AG20443 (cell line): ENCODE results near the gene WDR5.
"Not testable (repeated sequence)": the region's sequence is repeated elsewhere in the genome, so short reads cannot be mapped to it uniquely, and the experiment has no call there.

Source experiments
- DNase-seq: peaks from one replicate; pipeline ENCODE4 v3.0.0; 2012; ENCODE audit warnings: low spot score, mixed read lengths

Gene WDR5

DNA sequence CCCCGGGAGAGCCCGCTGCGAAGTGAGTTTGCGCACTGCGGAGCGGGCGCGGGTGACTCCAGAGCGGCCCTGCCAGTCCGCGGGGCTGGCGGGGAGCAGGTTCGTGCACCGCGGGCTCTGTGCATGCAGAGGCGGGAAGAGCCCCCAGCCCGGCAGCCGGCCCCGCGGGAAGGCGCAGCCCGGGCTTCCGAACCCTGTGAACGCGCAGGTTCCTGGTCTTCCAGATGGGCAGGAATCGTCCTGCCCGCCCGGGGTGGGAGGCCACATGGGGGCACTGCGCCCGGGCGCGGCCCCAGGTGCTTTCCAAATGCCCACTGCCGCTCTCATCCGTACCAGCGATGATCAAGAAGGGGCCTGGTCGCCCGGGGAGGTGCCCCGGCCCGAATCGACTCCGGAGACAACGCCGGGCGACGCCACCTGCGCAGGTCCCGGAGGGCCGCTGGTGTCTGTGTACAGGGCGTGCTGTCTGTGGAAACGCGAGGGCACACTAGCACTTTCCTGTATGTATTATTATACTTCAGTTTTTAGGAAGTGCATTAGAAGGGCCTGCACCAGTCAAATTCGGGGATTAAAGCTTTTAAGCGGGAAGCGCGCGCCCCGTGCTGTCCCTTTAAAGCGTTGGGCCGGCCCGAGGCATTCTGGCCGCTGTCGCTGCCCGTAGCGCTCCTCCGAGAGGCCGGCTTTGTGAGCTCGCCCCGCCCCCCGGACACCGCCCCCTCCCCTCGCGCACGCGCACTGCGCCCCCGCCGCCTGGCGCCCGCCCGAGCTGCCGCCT, at the start of gene WDR5:
WDR5 (plus strand) TSS at position 740 of the 775 bp plus-strand sequence. CDS start 3,796 bp downstream, outside the sequence.
- peak; percentile 100 for DNase-seq

- DNase-seq: no peak
Measured at GRCh38 chr9:134088063-134088725, 47.7 kb upstream of the WDR5 start.

GRCh38 chr9:134089972-134090371, 45.9 kb upstream of the WDR5 start:
- DNase-seq: no peak

DNA sequence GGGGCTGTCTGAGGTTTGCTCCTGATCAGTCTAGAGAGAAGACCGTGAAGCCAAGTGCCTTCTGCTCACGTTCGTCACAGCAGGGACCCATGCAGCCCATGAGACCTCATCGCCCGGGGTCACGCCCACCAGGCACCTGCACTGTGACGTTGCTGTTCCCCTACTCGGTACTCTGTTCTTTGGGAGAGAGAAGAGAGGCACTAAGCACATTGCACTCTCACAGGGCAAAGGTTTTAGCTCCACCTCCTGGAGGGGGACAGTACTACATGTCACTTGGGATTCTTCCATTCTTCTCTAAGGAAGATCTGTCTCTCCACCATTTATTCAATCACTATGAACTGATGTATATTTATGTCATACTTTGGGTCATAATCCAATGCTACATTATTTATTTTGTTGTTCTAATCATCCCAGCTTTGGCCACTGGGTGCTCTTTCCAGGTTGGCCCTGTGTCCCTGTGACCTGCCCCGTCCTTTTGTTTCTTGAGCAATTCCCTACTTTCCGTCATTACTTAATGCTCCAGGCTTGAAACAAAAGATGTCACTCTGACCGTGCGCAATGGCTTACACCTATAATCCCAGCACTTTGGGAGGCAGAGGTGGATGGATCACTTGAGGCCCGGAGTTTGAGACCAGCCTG, 36.6 kb upstream of the WDR5 start:
- peak; percentile 66 for DNase-seq

DNA sequence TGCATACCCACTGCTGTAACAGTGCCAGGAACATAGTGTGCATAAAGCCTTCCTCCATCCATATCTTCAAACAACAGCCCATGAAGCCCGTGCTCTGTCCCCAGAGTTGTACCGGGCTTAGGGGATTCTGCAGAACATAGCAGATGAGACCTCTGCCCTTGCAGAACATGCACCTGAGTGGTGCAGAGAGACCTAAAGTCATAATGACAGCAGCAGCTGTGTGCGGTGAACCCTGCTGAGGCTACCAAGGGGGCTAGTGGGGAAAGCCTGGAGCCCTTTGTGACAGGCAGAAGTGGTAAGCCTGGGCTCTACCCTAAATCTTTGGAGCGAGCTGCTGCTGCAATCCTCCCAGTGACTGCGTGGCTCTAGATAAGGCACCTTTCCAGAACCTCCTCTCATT, 35.8 kb upstream of the WDR5 start:
- no peak for DNase-seq

GRCh38 chr9:134101133-134101532, 34.7 kb upstream of the WDR5 start:
- not testable (repeated sequence) for DNase-seq

- DNase-seq: no peak
Measured at GRCh38 chr9:134101623-134102149, 34.2 kb upstream of the WDR5 start.

GRCh38 chr9:134103391-134103998, 32.4 kb upstream of the WDR5 start:
- DNase-seq: no peak

GRCh38 chr9:134111064-134111463, 24.8 kb upstream of the WDR5 start:
- no peak for DNase-seq

- no peak for DNase-seq
Measured at GRCh38 chr9:134112561-134112960, 23.3 kb upstream of the WDR5 start.

GRCh38 chr9:134118972-134119371, 16.9 kb upstream of the WDR5 start:
- DNase-seq: not testable (repeated sequence)

DNA sequence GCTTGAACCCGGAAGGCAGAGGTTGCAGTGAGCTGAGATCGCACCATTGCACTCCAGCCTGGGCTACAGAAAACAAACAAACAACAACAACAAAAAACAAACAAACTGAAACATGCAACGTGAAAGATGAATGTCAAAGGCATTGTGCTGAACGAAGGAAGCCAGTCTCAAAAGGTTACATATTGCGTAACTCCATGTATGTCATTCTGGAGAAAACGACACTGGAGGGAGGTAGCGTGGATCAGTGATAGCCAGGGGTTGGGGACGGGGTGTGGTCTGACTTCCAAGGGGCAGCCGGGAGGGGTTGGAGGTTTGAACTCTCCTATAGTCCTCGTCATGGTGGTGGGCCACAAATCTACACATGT, 12.1 kb upstream of the WDR5 start:
- DNase-seq: no peak

DNA sequence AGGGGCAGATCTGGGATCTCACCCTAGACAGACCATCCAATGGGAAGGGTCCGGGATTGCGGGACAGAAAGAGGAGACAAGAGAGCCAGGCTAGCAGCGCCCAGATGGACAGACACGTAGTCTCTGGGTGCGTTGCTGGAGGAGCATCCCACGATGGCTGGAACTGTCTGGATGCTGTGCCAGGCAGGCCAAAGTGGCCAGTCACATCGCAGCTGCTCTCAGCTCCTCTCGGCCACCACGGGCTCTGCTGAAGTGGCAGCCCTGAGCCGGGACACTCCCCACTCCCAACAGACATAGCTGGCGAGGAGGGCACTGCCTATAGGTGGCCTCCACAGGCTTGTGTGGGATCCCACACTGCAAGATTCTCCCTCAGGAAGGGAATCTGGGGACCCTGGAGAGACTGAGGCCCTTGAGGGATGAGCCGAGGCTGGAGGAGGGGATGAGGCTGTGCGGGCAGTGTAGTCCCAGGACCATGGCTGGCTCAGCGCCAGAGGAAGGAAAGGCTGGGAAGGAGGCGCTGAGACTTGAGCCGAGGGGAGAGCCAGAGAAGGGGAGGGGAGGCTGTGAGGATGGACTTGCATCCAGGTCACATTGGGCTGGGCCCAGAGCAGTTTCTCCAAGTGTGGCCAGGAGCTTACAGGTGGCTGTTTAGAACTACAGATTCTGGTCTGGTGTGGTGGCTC, 10.3 kb upstream of the WDR5 start:
- DNase-seq: no peak

GRCh38 chr9:134126373-134126772, 9.5 kb upstream of the WDR5 start:
- DNase-seq: no peak

GRCh38 chr9:134127065-134127580, 8.8 kb upstream of the WDR5 start:
- no peak for DNase-seq

- DNase-seq: no peak
Measured at GRCh38 chr9:134127616-134128015, 8.3 kb upstream of the WDR5 start.

- DNase-seq: no peak
Measured at GRCh38 chr9:134128727-134129679, 6.9 kb upstream of the WDR5 start.

- DNase-seq: peak; percentile 60
Measured at GRCh38 chr9:134130503-134131375, 5.1 kb upstream of the WDR5 start.

DNA sequence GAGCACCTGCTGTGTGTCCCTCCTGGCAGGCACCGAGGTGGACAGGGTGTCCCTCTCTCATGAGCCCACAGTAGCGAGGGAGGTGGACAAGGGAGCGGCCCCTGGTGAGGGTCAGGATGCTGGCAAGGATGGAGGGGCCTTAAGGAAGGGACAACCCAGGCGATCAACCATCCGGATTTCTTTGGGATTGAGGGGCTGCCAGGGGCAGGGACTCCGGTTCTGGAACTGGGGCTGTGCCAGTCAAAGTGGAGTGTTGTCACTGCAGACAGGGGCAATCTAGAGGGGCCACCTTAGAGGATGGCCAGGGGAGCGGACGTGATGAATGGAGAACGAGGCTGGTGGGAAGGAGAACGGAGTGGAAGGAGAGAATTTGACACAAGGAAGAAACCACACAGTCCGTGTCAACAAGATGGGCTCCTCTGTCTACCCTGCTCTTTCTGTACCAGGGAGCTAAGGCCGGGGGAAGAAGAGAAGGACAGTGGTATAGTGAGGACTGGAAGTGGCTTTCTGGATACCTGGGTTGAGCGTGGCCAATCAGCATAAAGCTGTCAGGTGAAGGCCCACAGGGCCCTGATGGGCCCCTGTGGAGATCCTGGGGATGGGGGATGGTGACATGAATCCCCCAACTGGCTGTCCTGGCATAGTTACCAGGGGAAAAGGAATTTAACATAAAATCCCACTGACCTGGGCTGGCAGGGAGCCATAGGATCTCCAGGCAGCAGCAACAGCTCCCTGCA, 4.2 kb upstream of the WDR5 start:
- no peak for DNase-seq
